NT2/D1 (cell line): ENCODE results near the gene UGT1A3.

Source experiments
- SUZ12 ChIP-seq: IDR thresholded peaks from 2 replicates; pipeline ENCODE4 v1.6.1; 2011; ENCODE audit not compliant: insufficient read length, insufficient read depth; ENCODE audit errors: extremely low read depth
- YY1 ChIP-seq: IDR thresholded peaks from 2 replicates; pipeline ENCODE4 v1.6.1; 2011; ENCODE audit not compliant: insufficient read length, insufficient read depth
- ZNF274 ChIP-seq: IDR thresholded peaks from 2 replicates; pipeline ENCODE4 v1.6.1; 2011; ENCODE audit warnings: mild to moderate bottlenecking, low read depth, low read length

DNA sequence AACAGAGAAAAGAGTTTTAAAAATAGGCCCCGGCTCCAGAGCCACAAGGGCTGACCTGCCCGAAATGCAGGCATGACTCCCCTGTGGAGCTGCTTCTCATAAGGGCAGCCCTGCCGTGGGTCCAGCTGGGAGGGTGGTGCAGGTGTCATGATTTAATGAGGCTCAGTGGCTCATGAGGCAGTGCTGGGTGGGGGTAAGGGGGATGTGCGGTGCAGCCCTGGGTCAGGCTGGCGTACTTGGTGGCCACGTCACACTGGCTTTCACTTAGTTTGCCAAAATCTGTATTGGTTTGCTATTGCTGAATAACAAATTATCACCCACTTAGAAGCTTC, 91.9 kb downstream of the UGT1A3 start:
- TF ChIP-seq YY1: no peak
- no peak for TF ChIP-seq ZNF274
- no peak for TF ChIP-seq SUZ12
